Measurements from ENCODE around the gene ZNF74. TPM values are rescaled to one million over a fixed set of nuclear protein-coding genes. Genes with fewer than 3 reads are reported as not detected.
"Not testable (repeated sequence)": the region's sequence is repeated elsewhere in the genome, so short reads cannot be mapped to it uniquely, and the experiment has no call there.

Gene ZNF74
- total RNA-seq, 1 experiment from 2014 or later: 15.6 TPM

DNA sequence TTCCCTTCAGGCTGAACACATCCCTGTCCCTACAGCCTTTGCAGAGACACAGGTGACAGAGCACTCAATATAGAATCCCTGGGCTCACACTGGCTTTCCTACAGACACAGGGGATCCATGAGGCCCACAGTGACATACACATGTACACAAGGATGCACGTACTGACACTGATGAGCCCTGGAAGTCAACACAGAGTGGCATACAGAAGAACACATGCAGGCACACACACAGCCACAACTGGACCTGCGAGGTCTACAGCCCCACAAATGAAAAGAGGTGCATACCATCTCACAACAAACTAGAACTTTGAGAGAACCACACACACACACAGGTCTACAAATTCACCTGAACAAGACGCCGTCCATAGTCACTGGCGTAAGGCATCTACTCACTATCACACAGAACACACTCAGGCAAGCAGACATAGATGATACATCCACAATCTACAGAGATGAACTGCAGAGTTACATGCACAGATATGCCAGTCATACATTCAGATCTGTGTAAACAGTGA, 3.5 kb upstream of the ZNF74 start:
- no peaks in the 10 kb centered on the region for H3K9me3 Mint-ChIP-seq (ENCODE audit: unreplicated experiment)
- H3K27me3 ChIP-seq (replicated peaks; ENCODE audit: control insufficient read depth, insufficient read depth, low read length): no peaks in the 10 kb centered on the region
- intact Hi-C loops (cut with micrococcal nuclease; ENCODE audit: unreplicated experiment): no loop called here
- no peak for DNase-seq
- peaks cover 10% of the 10 kb centered on the region for H3K27me3 Mint-ChIP-seq (ENCODE audit: insufficient read depth, unreplicated experiment)
- H3K4me1 Mint-ChIP-seq (ENCODE audit: low read depth, unreplicated experiment): no peaks in the 10 kb centered on the region
- CTCF ChIA-PET: no interaction called here
- peaks cover 9% of the 10 kb centered on the region for H3K4me1 ChIP-seq
- H3K36me3 Mint-ChIP-seq (ENCODE audit: insufficient read depth, unreplicated experiment): peaks cover 4% of the 10 kb centered on the region
- H3K36me3 ChIP-seq (ENCODE audit: control insufficient read depth, insufficient read depth, low read length): no peaks in the 10 kb centered on the region
- no peak overlapping the region for H3K4me3 Mint-ChIP-seq (ENCODE audit: unreplicated experiment)
- H3K27ac Mint-ChIP-seq (ENCODE audit: unreplicated experiment): no peak overlapping the region
- no peak overlapping the region for H3K4me3 ChIP-seq (ENCODE audit: low read depth, low read length)
- POLR2A ChIA-PET: no interaction called here
- TF ChIP-seq, protein P1, sequence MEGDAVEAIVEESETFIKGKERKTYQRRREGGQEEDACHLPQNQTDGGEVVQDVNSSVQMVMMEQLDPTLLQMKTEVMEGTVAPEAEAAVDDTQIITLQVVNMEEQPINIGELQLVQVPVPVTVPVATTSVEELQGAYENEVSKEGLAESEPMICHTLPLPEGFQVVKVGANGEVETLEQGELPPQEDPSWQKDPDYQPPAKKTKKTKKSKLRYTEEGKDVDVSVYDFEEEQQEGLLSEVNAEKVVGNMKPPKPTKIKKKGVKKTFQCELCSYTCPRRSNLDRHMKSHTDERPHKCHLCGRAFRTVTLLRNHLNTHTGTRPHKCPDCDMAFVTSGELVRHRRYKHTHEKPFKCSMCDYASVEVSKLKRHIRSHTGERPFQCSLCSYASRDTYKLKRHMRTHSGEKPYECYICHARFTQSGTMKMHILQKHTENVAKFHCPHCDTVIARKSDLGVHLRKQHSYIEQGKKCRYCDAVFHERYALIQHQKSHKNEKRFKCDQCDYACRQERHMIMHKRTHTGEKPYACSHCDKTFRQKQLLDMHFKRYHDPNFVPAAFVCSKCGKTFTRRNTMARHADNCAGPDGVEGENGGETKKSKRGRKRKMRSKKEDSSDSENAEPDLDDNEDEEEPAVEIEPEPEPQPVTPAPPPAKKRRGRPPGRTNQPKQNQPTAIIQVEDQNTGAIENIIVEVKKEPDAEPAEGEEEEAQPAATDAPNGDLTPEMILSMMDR (IDR thresholded peaks at IDR 0.05; ENCODE audit: insufficient read depth in 1 of 2, low read depth in 1 of 2, low read length in 1 of 2, severe bottlenecking in 1 of 2, unreplicated experiment in 1 of 2): no peak
- no TSS peak for BruUV-seq (replicated peaks)
- no peaks in the 10 kb centered on the region for H3K9me3 ChIP-seq

DNA sequence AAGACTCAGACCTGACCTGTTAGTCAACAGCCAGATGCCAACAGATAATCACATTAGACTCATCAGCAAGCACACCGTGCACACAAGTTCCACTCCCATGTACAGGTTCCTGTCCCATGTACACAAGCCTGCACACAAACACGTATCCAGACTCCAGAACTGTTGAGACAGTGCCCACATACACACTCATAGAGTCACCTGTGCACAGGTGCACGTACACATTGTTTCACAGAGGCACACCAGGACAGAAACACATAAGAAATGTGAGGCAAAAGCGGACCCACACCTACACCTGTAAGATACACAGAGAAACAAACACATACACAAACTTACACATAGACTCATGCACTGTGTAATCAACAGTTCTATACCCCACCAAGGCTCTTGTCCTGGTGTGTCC, 2.7 kb upstream of the ZNF74 start:
- Histone ChIP-seq H3K4me3 (ENCODE audit: low read depth, low read length) (no peak overlapping the region), H3K9me3 (no peaks in the 10 kb centered on the region), H3K36me3 (ENCODE audit: control insufficient read depth, insufficient read depth, low read length) (no peaks in the 10 kb centered on the region), H3K27me3 (replicated peaks; ENCODE audit: control insufficient read depth, insufficient read depth, low read length) (no peaks in the 10 kb centered on the region), H3K4me1 (peaks cover 9% of the 10 kb centered on the region)
- intact Hi-C loops (cut with micrococcal nuclease; ENCODE audit: unreplicated experiment): no loop called here
- TF ChIP-seq, protein P1 (IDR thresholded peaks at IDR 0.05; ENCODE audit: insufficient read depth in 1 of 2, low read depth in 1 of 2, low read length in 1 of 2, severe bottlenecking in 1 of 2, unreplicated experiment in 1 of 2): no peak
- no TSS peak for BruUV-seq (replicated peaks)
- no peaks in the 10 kb centered on the region for H3K9me3 Mint-ChIP-seq (ENCODE audit: unreplicated experiment)
- POLR2A ChIA-PET: no interaction called here
- H3K27ac Mint-ChIP-seq (ENCODE audit: unreplicated experiment): no peak overlapping the region
- H3K27me3 Mint-ChIP-seq (ENCODE audit: insufficient read depth, unreplicated experiment): peaks cover 10% of the 10 kb centered on the region
- H3K36me3 Mint-ChIP-seq (ENCODE audit: insufficient read depth, unreplicated experiment): peaks cover 4% of the 10 kb centered on the region
- H3K4me3 Mint-ChIP-seq (ENCODE audit: unreplicated experiment): no peak overlapping the region
- H3K4me1 Mint-ChIP-seq (ENCODE audit: low read depth, unreplicated experiment): no peaks in the 10 kb centered on the region
- CTCF ChIA-PET: no interaction called here
- no peak for DNase-seq

DNA sequence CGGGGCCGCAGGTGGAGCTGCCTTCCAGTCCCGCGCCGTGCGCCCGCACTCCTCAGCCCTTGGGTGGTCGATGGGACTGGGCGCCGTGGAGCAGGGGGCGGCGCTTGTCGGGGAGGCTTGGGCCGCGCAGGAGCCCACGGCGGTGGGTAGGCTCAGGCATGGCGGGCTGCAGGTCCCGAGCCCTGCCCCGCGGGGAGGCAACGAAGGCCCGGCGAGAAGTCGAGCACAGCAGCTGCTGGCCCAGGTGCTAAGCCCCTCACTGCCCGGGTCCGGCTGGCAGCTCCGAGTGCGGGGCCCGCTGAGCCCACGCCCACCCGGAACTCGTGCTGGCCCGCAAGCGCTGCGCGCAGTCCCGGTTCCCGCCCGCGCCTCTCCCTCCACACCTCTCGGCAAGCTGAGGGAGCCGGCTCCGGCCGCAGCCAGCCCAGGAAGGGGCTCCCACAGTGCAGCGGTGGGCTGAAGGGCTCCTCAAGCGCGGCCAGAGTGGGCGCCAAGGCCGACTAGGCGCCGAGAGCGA, 1.5 kb upstream of the ZNF74 start:
- H3K27me3 Mint-ChIP-seq (ENCODE audit: insufficient read depth, unreplicated experiment); H3K4me1 Mint-ChIP-seq (ENCODE audit: low read depth, unreplicated experiment); H3K9me3 ChIP-seq; H3K36me3 ChIP-seq (ENCODE audit: control insufficient read depth, insufficient read depth, low read length); DNase-seq; H3K27ac Mint-ChIP-seq (ENCODE audit: unreplicated experiment); H3K4me1 ChIP-seq; intact Hi-C loops (cut with micrococcal nuclease; ENCODE audit: unreplicated experiment); H3K27me3 ChIP-seq (replicated peaks; ENCODE audit: control insufficient read depth, insufficient read depth, low read length); H3K4me3 Mint-ChIP-seq (ENCODE audit: unreplicated experiment); H3K36me3 Mint-ChIP-seq (ENCODE audit: insufficient read depth, unreplicated experiment); H3K4me3 ChIP-seq (ENCODE audit: low read depth, low read length); POLR2A ChIA-PET; H3K9me3 Mint-ChIP-seq (ENCODE audit: unreplicated experiment); BruUV-seq (replicated peaks): not testable (repeated sequence)
- CTCF ChIA-PET: interaction anchor here (1.1 kb wide), 1 partner anchor 26 kb away, joined by 3 read pairs; no protein-coding TSS in a partner anchor

Data from Caco-2 (cell line).